HEK293 (cell line): ENCODE measurements around the gene CEP55.

Experiments
- CTCF ChIA-PET: fragments of 350-600 bp; formaldehyde crosslinking; extraction: SDS; loops from one replicate; lab custom pipeline; 2021; ENCODE audit warnings: antibody characterized with exemption; lab: Yijun Ruan, JAX
- POLR2A ChIA-PET: fragments of 300-600 bp; formaldehyde crosslinking; extraction: SDS; loops from one replicate; lab custom pipeline; 2020; ENCODE audit warnings: antibody characterized with exemption, inconsistent platforms; lab: Yijun Ruan, JAX
- H3K27ac ChIP-seq: fragments of 200-500 bp; sonication (Bioruptor generic); 2 replicates; pipeline ENCODE4 v1.5.1; 2014; ENCODE audit warnings: low read depth, low read length, control low read depth, inconsistent platforms; ENCODE audit errors: extremely low read depth
- H3K36me3 ChIP-seq, 2 experiments: fragments of 200-500 bp in 1 of 2; sonication (Bioruptor generic) in 1 of 2; 1 replicate in 1 of 2; 2 replicates in 1 of 2; pipeline ENCODE4 v1.5.1; 2014 to 2017; ENCODE audit warnings: inconsistent platforms in 2 of 2, low read length in 2 of 2; ENCODE audit not compliant: control insufficient read depth in 2 of 2, insufficient read depth in 1 of 2
- H3K4me1 ChIP-seq: fragments of 200-500 bp; sonication (Bioruptor generic); 2 replicates; pipeline ENCODE4 v1.5.1; 2014; ENCODE audit warnings: mild to moderate bottlenecking, low read length, inconsistent platforms; ENCODE audit not compliant: control insufficient read depth, insufficient read depth
- H3K4me3 ChIP-seq: 2 replicates; pipeline ENCODE4 v1.5.1; 2011; ENCODE audit warnings: low read depth, mild to moderate bottlenecking, control low read depth, low read length, moderate library complexity
- H3K9me3 ChIP-seq: fragments of 200-500 bp; sonication (Bioruptor generic); 2 replicates; pipeline ENCODE4 v1.5.1; 2014; ENCODE audit warnings: low read depth, low read length, inconsistent platforms; ENCODE audit not compliant: control insufficient read depth, insufficient read depth
- EGR2 ChIP-seq: fragments of 450-650 bp; formaldehyde crosslinking; IDR thresholded peaks from 2 replicates; pipeline ENCODE4 v1.5.1; 2016; ENCODE audit warnings: low read depth, missing biosample characterization, missing genetic modification characterization
- GLI2 ChIP-seq: fragments of 450-650 bp; formaldehyde crosslinking; IDR thresholded peaks from 2 replicates; pipeline ENCODE4; 2017; ENCODE audit warnings: missing biosample characterization, missing genetic modification characterization, low read depth, borderline replicate concordance
- HIC1 ChIP-seq: fragments of 450-650 bp; formaldehyde crosslinking; IDR thresholded peaks from 2 replicates; pipeline ENCODE4 v1.5.1; 2016; ENCODE audit warnings: missing biosample characterization, missing genetic modification characterization
- KLF7 ChIP-seq: fragments of 450-650 bp; formaldehyde crosslinking; IDR thresholded peaks from 2 replicates; pipeline ENCODE4 v1.5.1; 2016; ENCODE audit warnings: missing biosample characterization, missing genetic modification characterization, borderline replicate concordance
- KLF9 ChIP-seq: fragments of 450-650 bp; formaldehyde crosslinking; IDR thresholded peaks from 2 replicates; pipeline ENCODE4 v1.5.1; 2016; ENCODE audit warnings: missing biosample characterization, missing genetic modification characterization, low read depth
- MZF1 ChIP-seq: fragments of 450-650 bp; formaldehyde crosslinking; IDR thresholded peaks from 2 replicates; pipeline ENCODE4 v1.5.1; 2017; ENCODE audit warnings: missing biosample characterization, missing genetic modification characterization, borderline replicate concordance
- PRDM4 ChIP-seq: fragments of 450-650 bp; formaldehyde crosslinking; IDR thresholded peaks from 2 replicates; pipeline ENCODE4 v1.5.1; 2017; ENCODE audit warnings: missing biosample characterization, missing genetic modification characterization
- RBAK ChIP-seq: fragments of 450-650 bp; formaldehyde crosslinking; IDR thresholded peaks from 2 replicates; pipeline ENCODE4 v1.5.1; 2016; ENCODE audit warnings: missing biosample characterization, missing genetic modification characterization
- SETDB1 ChIP-seq: IDR thresholded peaks from one replicate; pipeline ENCODE4 v1.6.1; 2017; ENCODE audit warnings: mild to moderate bottlenecking, low read length, moderate library complexity, mixed read lengths; ENCODE audit not compliant: insufficient read length
- SP3 ChIP-seq: fragments of 450-650 bp; formaldehyde crosslinking; IDR thresholded peaks from 2 replicates; pipeline ENCODE4 v1.5.1; 2016; ENCODE audit warnings: missing biosample characterization, missing genetic modification characterization
- TCF7L2 ChIP-seq: IDR thresholded peaks from 2 replicates; pipeline ENCODE4 v1.6.1; 2011; ENCODE audit warnings: low read depth, mild to moderate bottlenecking, inconsistent platforms, low read length, moderate library complexity, borderline replicate concordance
- ZBTB11 ChIP-seq: fragments of 450-650 bp; formaldehyde crosslinking; conservative IDR thresholded peaks from 2 replicates; pipeline ENCODE4 v1.5.1; 2016; ENCODE audit warnings: low read depth, missing biosample characterization, missing genetic modification characterization
- ZBTB6 ChIP-seq: fragments of 450-650 bp; formaldehyde crosslinking; IDR thresholded peaks from 2 replicates; pipeline ENCODE4 v1.5.1; 2017; ENCODE audit warnings: missing biosample characterization, missing genetic modification characterization
- ZFHX2 ChIP-seq: fragments of 450-650 bp; formaldehyde crosslinking; conservative IDR thresholded peaks from 2 replicates; pipeline ENCODE4 v1.5.1; 2016; ENCODE audit warnings: missing biosample characterization, missing genetic modification characterization
- ZIC2 ChIP-seq: fragments of 450-650 bp; formaldehyde crosslinking; IDR thresholded peaks from 2 replicates; pipeline ENCODE4 v1.5.1; 2016; ENCODE audit warnings: missing biosample characterization, missing genetic modification characterization
- ZNF146 ChIP-seq: fragments of 450-650 bp; formaldehyde crosslinking; IDR thresholded peaks from 2 replicates; pipeline ENCODE4 v1.5.1; 2016; ENCODE audit warnings: missing biosample characterization, missing genetic modification characterization
- ZNF23 ChIP-seq: fragments of 450-650 bp; formaldehyde crosslinking; IDR thresholded peaks from 2 replicates; pipeline ENCODE4 v1.5.1; 2016; ENCODE audit warnings: missing biosample characterization, missing genetic modification characterization, borderline replicate concordance
- ZNF280C ChIP-seq: fragments of 450-650 bp; formaldehyde crosslinking; IDR thresholded peaks from 2 replicates; pipeline ENCODE4 v1.5.1; 2016; ENCODE audit warnings: missing biosample characterization, missing genetic modification characterization
- ZNF324 ChIP-seq: fragments of 450-650 bp; formaldehyde crosslinking; IDR thresholded peaks from 2 replicates; pipeline ENCODE4 v1.5.1; 2016; ENCODE audit warnings: missing biosample characterization, missing genetic modification characterization
- ZNF426 ChIP-seq: fragments of 450-650 bp; formaldehyde crosslinking; IDR thresholded peaks from 2 replicates; pipeline ENCODE4 v1.5.1; 2017; ENCODE audit warnings: missing biosample characterization, missing genetic modification characterization, mild to moderate bottlenecking, inconsistent platforms, moderate library complexity
- ZNF585B ChIP-seq: fragments of 450-650 bp; formaldehyde crosslinking; IDR thresholded peaks from 2 replicates; pipeline ENCODE4 v1.5.1; 2016; ENCODE audit warnings: missing biosample characterization, missing genetic modification characterization
- ZSCAN4 ChIP-seq: fragments of 450-650 bp; formaldehyde crosslinking; IDR thresholded peaks from 2 replicates; pipeline ENCODE4 v1.5.1; 2017; ENCODE audit warnings: missing biosample characterization, missing genetic modification characterization
- ZXDB ChIP-seq: fragments of 450-650 bp; formaldehyde crosslinking; IDR thresholded peaks from 2 replicates; pipeline ENCODE4 v1.5.1; 2016; ENCODE audit warnings: missing biosample characterization, missing genetic modification characterization

CEP55 gene

GRCh38 chr10:93452143-93452542, 44.3 kb upstream of the CEP55 start:
- Histone ChIP-seq H3K27ac (no peak overlapping the region), H3K4me1 (no peaks in the 10 kb centered on the region), H3K36me3 (no peaks in the 10 kb centered on the region), H3K4me3 (no peak overlapping the region), H3K9me3 (no peaks in the 10 kb centered on the region)
- no peak for TF ChIP-seq PRDM4 (tag by site-specific recombination)
- TF ChIP-seq GLI2 (tag by site-specific recombination): no peak
- no peak for TF ChIP-seq RBAK (tag by site-specific recombination)
- TF ChIP-seq EGR2 (tag by site-specific recombination): no peak
- no peak for TF ChIP-seq TCF7L2
- no peak for TF ChIP-seq ZSCAN4 (tag by site-specific recombination)
- no peak for TF ChIP-seq ZBTB6 (tag by site-specific recombination)
- no peak for TF ChIP-seq ZXDB
- TF ChIP-seq SP3: no peak
- no peak for TF ChIP-seq KLF9 (tag by site-specific recombination)
- TF ChIP-seq SETDB1: no peak
- ChIA-PET POLR2A (no interaction called here), CTCF (no interaction called here)

GRCh38 chr10:93454146-93454545, 42.3 kb upstream of the CEP55 start:
- ChIA-PET CTCF (interaction anchor here (0.7 kb wide), 1 partner anchor 80 kb away, joined by 3 read pairs; no protein-coding TSS in a partner anchor), POLR2A (no interaction called here)
- no peaks in the 10 kb centered on the region for H3K36me3 ChIP-seq
- TF ChIP-seq ZNF324 (tag by site-specific recombination) (no peak), HIC1 (tag by site-specific recombination) (no peak), ZFHX2 (tag by site-specific recombination) (no peak), ZNF146 (no peak), ZNF23 (tag by site-specific recombination) (no peak), ZNF585B (tag by site-specific recombination) (no peak), ZIC2 (tag by site-specific recombination) (no peak), KLF7 (tag by site-specific recombination) (no peak), ZNF426 (tag by site-specific recombination) (no peak), ZNF280C (tag by site-specific recombination) (no peak), MZF1 (tag by site-specific recombination) (no peak), ZBTB11 (tag by site-specific recombination) (no peak)

More at GRCh38 chr10:93454146-93454545, 42.3 kb upstream of the CEP55 start:
- no peak overlapping the region for H3K27ac ChIP-seq
- H3K4me1 ChIP-seq: no peaks in the 10 kb centered on the region
- no peak overlapping the region for H3K4me3 ChIP-seq
- no peaks in the 10 kb centered on the region for H3K9me3 ChIP-seq
